GM19240 (cell line): ENCODE data around the gene TP53INP2.
"Not testable (repeated sequence)": the region's sequence is repeated elsewhere in the genome, so short reads cannot be mapped to it uniquely, and the experiment has no call there.

ENCODE experiments used
- DNase-seq: peaks from one replicate; pipeline ENCODE4 v3.0.0; 2011; ENCODE audit warnings: low spot score; ENCODE audit not compliant: insufficient read length

The TP53INP2 gene

GRCh38 chr20:34704177-34705007 is at the start of gene TP53INP2:
Gene TP53INP2, plus strand, starts transcription at chr20:34704344. Its CDS starts 4,396 bp downstream, at chr20:34708740.
- peak; percentile 70 for DNase-seq

DNA sequence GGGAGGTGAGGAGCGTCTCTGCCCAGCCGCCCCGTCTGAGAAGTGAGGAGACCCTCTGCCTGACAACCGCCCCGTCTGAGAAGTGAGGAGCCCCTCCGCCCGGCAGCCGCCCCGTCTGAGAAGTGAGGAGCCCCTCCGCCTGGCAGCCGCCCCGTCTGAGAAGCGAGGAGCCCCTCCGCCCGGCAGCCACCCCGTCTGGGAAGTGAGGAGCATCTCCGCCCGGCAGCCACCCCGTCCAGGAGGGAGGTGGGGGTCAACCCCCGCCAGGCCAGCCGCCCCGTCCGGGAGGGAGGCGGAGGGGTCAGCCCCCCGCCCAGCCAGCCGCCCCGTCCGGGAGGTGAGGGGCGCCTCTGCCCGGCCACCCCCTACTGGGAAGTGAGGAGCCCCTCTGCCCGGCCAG is 45.5 kb upstream of the TP53INP2 start:
- DNase-seq, result not testable (repeated sequence)

GRCh38 chr20:34661811-34662210 is 42.3 kb upstream of the TP53INP2 start:
- not testable (repeated sequence) for DNase-seq

DNA sequence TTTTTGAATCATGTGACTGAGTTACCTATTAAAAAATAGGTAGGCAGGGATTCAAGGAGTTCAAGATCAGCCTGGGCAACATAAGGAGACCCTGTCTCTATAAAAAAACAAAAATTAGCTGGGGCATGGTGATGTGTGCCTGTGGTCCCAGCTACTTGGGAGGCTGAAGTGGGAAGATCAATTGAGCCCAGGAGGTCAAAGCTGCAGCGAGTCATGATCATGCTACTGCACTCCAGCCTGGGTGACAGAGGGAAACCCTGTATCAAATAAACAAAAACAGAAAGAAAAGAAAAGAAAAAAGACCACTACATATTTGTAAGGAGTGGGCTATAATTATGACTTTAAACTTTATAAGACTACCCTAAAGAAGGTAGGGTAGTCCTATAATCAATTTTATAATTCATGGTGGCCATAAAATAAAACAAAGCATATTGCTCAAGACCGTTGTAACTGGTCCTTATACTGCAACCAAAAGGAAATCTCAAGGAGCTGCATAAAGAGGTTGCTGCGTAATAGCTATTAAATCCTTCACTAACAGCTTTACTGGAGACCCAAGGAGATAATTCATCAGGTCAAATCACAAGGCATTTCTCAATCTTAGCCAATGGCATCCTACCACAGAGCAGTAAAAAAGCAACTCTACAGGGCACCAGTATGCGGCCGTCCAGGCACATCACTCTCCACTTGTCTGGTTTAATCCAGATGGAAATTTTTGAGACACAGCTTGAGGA is 40.8 kb upstream of the TP53INP2 start:
- DNase-seq, result no peak

DNA sequence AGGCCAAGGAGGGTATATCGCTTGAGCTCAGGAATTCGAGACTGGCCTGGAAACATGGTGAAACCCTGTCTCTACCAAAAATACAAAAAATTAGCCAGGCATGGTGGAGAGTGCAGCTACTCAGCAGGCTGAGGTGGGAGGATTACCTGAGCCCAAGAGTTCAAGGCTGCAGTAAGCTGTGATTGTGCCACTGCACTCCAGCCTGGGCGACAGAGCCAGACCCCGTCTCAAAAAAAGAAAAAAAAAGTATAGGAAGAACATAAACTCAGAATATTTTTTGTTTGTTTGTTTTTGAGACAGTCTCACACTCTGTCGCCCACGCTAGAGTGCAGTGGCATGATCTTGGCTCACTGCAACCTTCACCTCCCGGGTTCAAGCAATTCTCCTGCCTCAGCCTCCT is 39.4 kb upstream of the TP53INP2 start:
- not testable (repeated sequence) for DNase-seq

- DNase-seq, result no peak
Observed at GRCh38 chr20:34669094-34669493, 35.0 kb upstream of the TP53INP2 start.

GRCh38 chr20:34673412-34673811 is 30.7 kb upstream of the TP53INP2 start:
- DNase-seq, result no peak

GRCh38 chr20:34675561-34675960 is 28.6 kb upstream of the TP53INP2 start:
- no peak for DNase-seq

DNA sequence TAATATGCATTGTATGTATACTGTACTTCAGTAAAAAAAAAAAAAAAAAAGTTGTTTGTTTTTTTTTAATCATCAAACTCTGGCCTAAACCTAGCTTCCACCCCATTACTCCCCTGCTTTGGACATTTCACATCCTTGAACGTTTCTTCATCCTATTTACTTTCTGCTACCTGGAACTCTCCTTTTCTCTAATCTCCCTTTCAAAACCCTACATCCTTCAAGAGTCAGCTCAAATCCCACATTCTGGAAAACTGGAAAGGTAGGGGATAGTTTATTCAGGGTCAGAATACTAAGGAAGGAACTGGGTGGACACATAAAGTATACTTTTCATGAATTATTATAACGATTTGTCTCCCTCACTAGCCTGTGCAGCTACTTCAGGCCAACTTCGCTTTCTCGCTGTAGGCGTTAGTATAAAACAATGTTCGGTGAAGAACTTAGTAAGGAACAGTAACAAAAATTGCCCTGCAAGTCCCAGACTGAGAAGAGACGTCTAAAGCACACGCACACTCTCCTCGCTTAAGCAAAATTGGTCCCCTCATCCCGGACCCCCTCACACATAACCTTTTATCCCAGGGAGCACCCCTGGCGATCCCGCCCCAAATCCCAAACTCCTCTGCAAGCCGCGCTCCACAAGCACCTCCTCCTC is 28.0 kb upstream of the TP53INP2 start:
- DNase-seq, result no peak

DNA sequence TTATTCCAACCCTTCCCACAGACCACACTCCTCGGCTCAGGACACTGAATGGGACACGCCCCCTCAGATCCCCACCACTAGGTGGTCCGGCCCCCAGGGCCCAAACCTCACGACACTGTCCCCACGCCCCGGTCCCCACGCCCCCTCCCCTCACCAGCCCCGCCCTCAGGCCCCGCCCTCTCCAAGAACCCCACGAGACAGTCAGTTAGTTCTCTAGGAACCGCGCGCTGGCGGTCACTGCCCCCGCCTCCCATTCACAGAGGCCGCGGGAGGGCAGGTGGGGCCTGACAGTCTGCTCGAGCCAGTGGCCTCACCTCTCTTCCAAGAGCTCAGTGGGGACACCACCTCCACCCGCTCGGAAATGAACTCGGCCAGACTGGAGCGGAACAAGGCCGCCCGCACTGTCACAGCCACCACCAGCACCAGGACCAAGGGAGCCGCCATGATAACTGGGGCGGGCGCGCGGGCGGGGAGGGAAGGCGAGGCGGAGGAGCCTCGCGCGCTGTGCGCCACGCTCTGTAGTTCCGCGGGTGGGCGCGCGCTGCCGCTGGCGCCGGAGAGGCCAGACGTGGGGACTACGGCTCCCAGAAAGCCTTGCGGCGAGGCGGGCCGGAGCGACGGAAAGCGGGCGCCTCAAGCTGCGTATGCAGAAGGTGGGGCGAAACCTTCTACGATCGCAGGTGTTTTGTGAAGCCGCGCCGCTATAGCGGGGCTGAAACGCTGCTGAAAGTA is 27.3 kb upstream of the TP53INP2 start, which contains the start of gene PIGU:
PIGU (minus strand) TSS at position 451 of the 732 bp plus-strand sequence; CDS start at position 444, 7 bp downstream.
- peak; percentile 82 for DNase-seq

- DNase-seq, result no peak
Observed at GRCh38 chr20:34680586-34681175, 23.5 kb upstream of the TP53INP2 start.

DNA sequence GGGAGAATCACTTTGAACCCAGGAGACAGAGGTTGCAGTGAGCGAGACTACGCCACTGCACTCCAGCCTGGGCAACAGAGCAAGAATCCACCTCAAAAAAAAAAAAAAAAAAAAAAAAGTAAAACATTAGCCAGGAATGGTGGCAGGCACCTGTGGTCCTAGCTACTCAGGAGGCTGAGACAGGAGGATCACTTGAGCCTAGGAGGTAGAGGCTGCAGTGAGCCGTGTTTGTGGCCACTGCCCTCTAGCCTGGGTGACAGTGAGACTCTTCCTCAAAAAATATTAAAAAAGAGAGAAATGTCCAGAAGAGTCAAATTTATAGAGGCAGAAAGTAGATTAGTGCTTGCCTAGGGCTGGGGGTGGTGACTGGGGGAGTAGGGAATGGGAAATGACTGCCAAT is 20.5 kb upstream of the TP53INP2 start:
- no peak for DNase-seq

DNA sequence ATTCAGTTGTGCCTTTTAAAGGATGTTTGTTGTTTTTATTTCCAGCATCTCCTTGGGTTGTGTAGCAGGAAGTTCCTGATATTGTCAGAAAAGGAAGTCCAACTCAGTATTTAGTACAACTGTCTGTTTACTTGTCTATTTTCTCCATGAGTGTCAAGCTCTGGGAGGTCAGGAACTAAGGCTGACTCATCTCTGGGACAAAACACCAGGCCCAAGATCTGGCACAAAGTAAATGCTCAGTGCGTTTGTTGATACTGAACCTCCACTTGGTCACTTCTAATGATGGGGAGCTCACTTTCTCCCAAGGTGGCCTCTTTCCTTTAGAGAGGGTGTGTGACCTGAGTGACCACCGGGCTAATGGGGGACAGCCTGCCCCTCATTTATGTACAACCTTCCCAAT is 14.7 kb upstream of the TP53INP2 start:
- DNase-seq, result no peak

DNA sequence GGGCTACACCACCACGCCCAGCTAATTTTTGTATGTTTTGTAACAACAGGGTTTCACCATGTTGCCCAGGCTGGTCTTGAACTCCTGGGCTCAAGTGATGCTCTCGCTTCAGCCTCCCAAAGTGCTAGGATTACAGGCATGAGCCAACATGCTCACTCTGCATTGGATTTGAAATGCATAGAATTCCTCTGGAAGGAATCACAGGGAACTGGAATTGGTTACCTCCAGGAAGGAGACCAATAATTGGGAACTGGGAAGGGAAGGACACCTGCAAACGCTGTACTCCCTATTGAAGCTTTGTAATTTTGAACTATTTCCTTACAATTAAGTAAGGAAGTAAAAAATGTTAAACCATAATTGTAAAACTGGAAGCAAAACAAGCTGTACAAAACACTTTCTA is 12.3 kb upstream of the TP53INP2 start:
- no peak for DNase-seq

DNA sequence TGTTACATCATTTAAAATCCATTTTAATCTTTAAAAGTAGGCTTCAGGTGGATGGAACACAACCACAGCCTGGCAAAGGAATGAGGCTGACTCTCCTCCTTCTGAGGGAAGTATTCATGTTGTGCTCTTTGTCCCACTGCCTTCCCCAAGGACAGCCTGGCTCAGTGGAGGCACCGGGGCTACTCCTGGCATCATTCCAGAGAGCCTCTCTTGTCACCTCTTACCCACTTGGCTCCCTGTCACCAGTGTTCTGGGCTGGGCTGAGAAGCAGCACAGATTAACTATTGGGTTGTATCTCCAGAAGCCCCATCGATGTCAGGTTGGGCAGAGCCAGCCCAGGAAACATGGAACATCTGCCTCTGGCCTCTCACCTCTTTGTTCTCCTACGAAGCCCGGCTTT is 10.7 kb upstream of the TP53INP2 start:
- no peak for DNase-seq

DNA sequence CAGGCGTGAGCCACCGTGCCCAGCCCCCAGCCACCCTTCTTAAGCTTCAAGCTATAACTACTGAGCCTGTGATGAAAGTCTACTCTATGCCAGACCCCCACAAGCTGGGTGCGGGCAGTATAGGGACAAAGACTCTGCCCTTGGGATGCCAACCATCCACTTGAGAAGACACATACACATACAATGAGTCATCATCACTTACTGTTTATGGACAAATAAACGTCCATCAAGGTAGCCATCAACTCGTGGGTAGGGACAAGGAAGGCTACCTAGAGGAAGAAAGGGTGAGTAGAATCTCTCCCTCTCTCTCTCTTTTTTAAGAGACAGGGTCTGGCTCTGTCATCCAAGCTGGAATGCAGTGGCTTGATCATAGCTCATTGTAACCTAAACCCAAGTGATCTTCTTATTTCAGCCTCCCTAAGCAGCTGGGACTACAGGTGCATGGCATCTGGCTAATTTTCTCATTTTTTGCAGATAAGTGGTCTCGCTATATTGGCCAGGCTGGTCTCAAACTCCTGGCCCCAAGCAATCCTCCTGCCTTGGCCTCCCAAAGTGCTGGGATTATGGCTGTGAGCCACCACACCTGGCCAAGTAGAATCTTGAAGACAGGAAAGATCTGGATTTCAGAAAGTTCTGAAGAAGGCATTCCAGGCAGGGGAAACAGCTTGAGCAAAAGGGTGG is 2.6 kb upstream of the TP53INP2 start:
- no peak for DNase-seq

- DNase-seq, result no peak
Observed at GRCh38 chr20:34703061-34703423, 1.1 kb upstream of the TP53INP2 start.

DNA sequence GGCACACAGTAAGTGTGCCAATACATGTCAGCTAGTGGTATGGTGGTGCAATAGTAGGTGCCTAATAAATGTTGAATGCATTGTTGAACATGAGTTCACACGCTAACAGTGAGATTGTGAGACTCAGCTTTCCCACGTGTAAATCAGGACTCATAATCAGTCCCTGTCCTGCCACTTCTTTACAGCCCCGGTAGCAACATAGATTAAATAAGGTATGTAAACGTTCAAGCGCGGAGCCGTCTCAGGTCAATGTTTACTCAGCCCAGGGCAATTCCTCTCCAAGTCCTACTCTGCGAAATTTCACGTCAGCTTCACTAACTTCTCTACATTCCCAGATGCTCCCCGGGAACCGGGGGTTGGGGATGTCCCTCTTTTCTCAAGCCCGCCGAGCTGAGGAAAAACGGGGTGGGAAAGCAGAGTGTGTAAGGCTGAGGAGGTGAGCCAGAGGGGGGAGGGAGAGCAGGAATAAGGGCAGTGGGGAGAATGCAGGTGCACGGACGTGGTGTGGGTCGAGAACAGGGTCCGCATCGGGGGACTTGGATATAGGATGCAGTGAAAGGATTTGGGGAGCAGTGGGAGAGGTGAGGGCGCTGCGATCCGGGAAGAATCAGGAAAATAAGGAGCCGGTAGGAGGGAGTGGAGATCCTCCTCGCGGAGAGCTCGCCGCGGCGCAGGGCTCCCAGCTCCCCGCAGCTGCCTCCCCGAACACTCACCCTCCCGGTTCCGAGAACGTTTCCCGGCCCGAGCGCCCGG is 544 bp upstream of the TP53INP2 start:
- no peak for DNase-seq

GRCh38 chr20:34705008-34705396 is 858 bp downstream of the TP53INP2 start:
- no peak for DNase-seq
